HepG2 (cell line): ENCODE data around the gene NARS2. TPM values are rescaled to one million over a fixed set of nuclear protein-coding genes. Genes with fewer than 3 reads are reported as not detected.
A peak's percentile ranks its signal among the peaks of the same experiment; 100 is the strongest.

Experiments used
- ATAC-seq: fragments of 200-7000 bp; cut with Tn5 transposase; 3 replicates; pipeline ENCODE4 v1.9.1; 2020; ENCODE audit warnings: mild to moderate bottlenecking, moderate library complexity
- BruUV-seq: library from RNA; stranded (reverse); fragments of 400-500 nt; replicated peaks from 2 replicates; lab custom pipeline; 2021; lab: Mats Ljungman, UMichigan
- CTCF ChIA-PET: fragments of 300-600 bp; formaldehyde crosslinking; extraction: SDS; loops from one replicate; lab custom pipeline; 2021; ENCODE audit warnings: low total read pairs, inconsistent platforms, low intra/inter-chr PET ratio; lab: Yijun Ruan, JAX
- POLR2A ChIA-PET: fragments of 350-600 bp; sonication (Branson Sonifier 250); formaldehyde crosslinking; loops from one replicate; lab custom pipeline; 2020; ENCODE audit warnings: antibody characterized with exemption, inconsistent platforms; lab: Yijun Ruan, JAX
- DNase-seq: peaks from one replicate; pipeline ENCODE4 v3.0.0-alpha.2; 2015; ENCODE audit warnings: low spot score
- FAIRE-seq: peaks from 3 replicates; lab custom pipeline; 2011; peaks lifted over from hg19 to GRCh38; lab: Jason Lieb, UNC
- H2AFZ ChIP-seq: one replicate; pipeline ENCODE4 v1.6.1; 2011; ENCODE audit warnings: low read length, inconsistent platforms
- H3K27ac ChIP-seq: fragments of 300-600 bp; 3 replicates; pipeline ENCODE4 v1.8.0; 2011; ENCODE audit warnings: mixed run types, mild to moderate bottlenecking, mixed read lengths, low read length, inconsistent platforms; ENCODE audit not compliant: insufficient read depth; ENCODE audit errors: extremely low read length
- H3K27me3 ChIP-seq, 2 experiments: fragments of 200-600 bp in 1 of 2; 2 replicates in 1 of 2; 3 replicates in 1 of 2; pipeline versions ENCODE4 v1.6.0 to v1.8.0; 2011; ENCODE audit warnings: low read length in 2 of 2, mild to moderate bottlenecking in 2 of 2, moderate library complexity in 2 of 2, inconsistent platforms in 1 of 2; ENCODE audit not compliant: insufficient read depth in 2 of 2, control insufficient read depth in 1 of 2
- H3K36me3 ChIP-seq, 2 experiments: fragments of 200-600 bp in 1 of 2; replicated peaks in 1 of 2; 2 replicates in 1 of 2; 3 replicates in 1 of 2; pipeline versions ENCODE4 v1.5.1 to v1.8.0; 2011; ENCODE audit warnings: low read length in 2 of 2, inconsistent platforms in 1 of 2; ENCODE audit not compliant: insufficient read depth in 2 of 2, control insufficient read depth in 1 of 2
- H3K4me1 ChIP-seq: 2 replicates; pipeline ENCODE4 v1.5.1; 2012; ENCODE audit warnings: low read length, inconsistent platforms; ENCODE audit not compliant: insufficient read depth
- H3K4me2 ChIP-seq: 2 replicates; pipeline ENCODE4 v1.6.0; 2011; ENCODE audit warnings: low read depth, low read length, inconsistent platforms
- H3K4me3 ChIP-seq, 3 experiments: fragments of 200-600 bp in 1 of 3; sonication (generic), shearing (Covaris generic) in 1 of 3; replicated peaks in 1 of 3; 2 replicates each; pipeline ENCODE4 v1.5.1; 2011 to 2016; ENCODE audit warnings: low read length in 3 of 3, inconsistent platforms in 2 of 3, low read depth in 2 of 3, mild to moderate bottlenecking in 2 of 3, control low read depth in 1 of 3, mixed read lengths in 1 of 3; ENCODE audit not compliant: insufficient read depth in 1 of 3
- H3K79me2 ChIP-seq: one replicate; pipeline ENCODE4 v1.6.1; 2011; ENCODE audit warnings: low read length, inconsistent platforms; ENCODE audit not compliant: insufficient read depth
- H3K9ac ChIP-seq: 2 replicates; pipeline ENCODE4 v1.6.0; 2011; ENCODE audit warnings: mild to moderate bottlenecking, low read depth, low read length, inconsistent platforms; ENCODE audit not compliant: insufficient read depth
- H3K9me3 ChIP-seq: 2 replicates; pipeline ENCODE4 v1.5.1; 2012; ENCODE audit warnings: mild to moderate bottlenecking, low read length
- H4K20me1 ChIP-seq: 2 replicates; pipeline ENCODE4 v1.6.0; 2011; ENCODE audit warnings: inconsistent platforms, mild to moderate bottlenecking, low read length, moderate library complexity; ENCODE audit not compliant: insufficient read depth
- AHR ChIP-seq: IDR thresholded peaks from 2 replicates; pipeline ENCODE4 v1.6.1; 2018; ENCODE audit warnings: missing genetic modification reagents, missing compliant biosample characterization
- EEA1 ChIP-seq: sonication (generic); formaldehyde crosslinking; IDR thresholded peaks from 2 replicates; pipeline ENCODE4 v1.5.1; 2020; ENCODE audit warnings: mild to moderate bottlenecking, missing genetic modification reagents, borderline replicate concordance
- HOXA7 ChIP-seq: sonication (generic); formaldehyde crosslinking; IDR thresholded peaks from 2 replicates; pipeline ENCODE4 v1.8.1; 2022; ENCODE audit warnings: mild to moderate bottlenecking, missing genetic modification reagents, moderate library complexity
- KLF13 ChIP-seq: sonication (generic); formaldehyde crosslinking; IDR thresholded peaks from 2 replicates; pipeline ENCODE4 v1.4.0; 2020; ENCODE audit warnings: mild to moderate bottlenecking, missing genetic modification reagents
- KMT2B ChIP-seq: IDR thresholded peaks from 2 replicates; pipeline ENCODE4 v1.6.1; 2016; ENCODE audit warnings: missing genetic modification reagents, missing compliant biosample characterization
- LBX2 ChIP-seq: sonication (generic); formaldehyde crosslinking; IDR thresholded peaks from 2 replicates; pipeline ENCODE4 v1.5.0; 2020; ENCODE audit warnings: missing genetic modification reagents, mild to moderate bottlenecking, borderline replicate concordance
- NFE2L1 ChIP-seq: sonication (generic); formaldehyde crosslinking; IDR thresholded peaks from 2 replicates; pipeline ENCODE4 v1.4.0; 2020; ENCODE audit warnings: missing genetic modification reagents, mild to moderate bottlenecking, borderline replicate concordance
- SAP130 ChIP-seq: IDR thresholded peaks from 2 replicates; pipeline ENCODE4 v1.6.1; 2016; ENCODE audit warnings: low read depth
- ZNF292 ChIP-seq: sonication (generic); formaldehyde crosslinking; IDR thresholded peaks from 2 replicates; pipeline ENCODE4 v1.8.1; 2022; ENCODE audit warnings: mild to moderate bottlenecking, low read depth, missing genetic modification reagents, borderline replicate concordance
- ZNF414 ChIP-seq: sonication (generic); formaldehyde crosslinking; IDR thresholded peaks from 2 replicates; pipeline ENCODE4 v1.5.0; 2020; ENCODE audit warnings: missing genetic modification reagents
- ZNF446 ChIP-seq: sonication (generic); formaldehyde crosslinking; IDR thresholded peaks from 2 replicates; pipeline ENCODE4 v1.5.0; 2020; ENCODE audit warnings: mild to moderate bottlenecking, missing genetic modification reagents
- ZNF616 ChIP-seq: sonication (generic); formaldehyde crosslinking; IDR thresholded peaks from 2 replicates; pipeline ENCODE4 v1.5.0; 2020; ENCODE audit warnings: low read depth, mild to moderate bottlenecking, missing genetic modification reagents
- ZNF768 ChIP-seq: sonication (generic); formaldehyde crosslinking; IDR thresholded peaks from 2 replicates; pipeline ENCODE4 v1.4.0; 2020; ENCODE audit warnings: missing genetic modification reagents
- ZNF775 ChIP-seq: sonication (generic); formaldehyde crosslinking; IDR thresholded peaks from 2 replicates; pipeline ENCODE4 v1.4.0; 2020; ENCODE audit warnings: missing genetic modification reagents, mild to moderate bottlenecking, moderate library complexity, borderline replicate concordance
- WGBS: methylation state at CpG from one replicate; pipeline ENCODE4 v1.1.6; 2017; ENCODE audit warnings: low lambda C conversion rate; 5-methylcytosine and 5-hydroxymethylcytosine counted together
- in situ Hi-C: cut with HindIII; loops from 2 replicates; pipeline ENCODE4 v1.10.0; 2017; ENCODE audit warnings: low pct_unique_long_range_greater_than_20kb; ENCODE audit not compliant: extremely low pct_ligation_motif_present
- intact Hi-C: fragments of 100-400 bp; cut with micrococcal nuclease; formaldehyde crosslinking; loops from one replicate; pipeline ENCODE4 v1.10.0; 2022; ENCODE audit not compliant: unreplicated experiment
- polyA plus RNA-seq, 8 experiments: library from polyadenylated mRNA; depleted of rRNA in 3 of 8; stranded (reverse) in 7 of 8; unstranded in 1 of 8; fragments of >200 nt; fragmentation: Illumina TruSeq in 4 of 8; extraction: Trizol in 4 of 8; gene quantifications; 2 replicates each; pipeline versions ENCODE4 v1.2.1 to v1.2.3, GENCODE V29; 2011 to 2016; ENCODE audit warnings: low read depth in 4 of 8, missing spikeins in 1 of 8, mixed read lengths in 1 of 8; ENCODE audit not compliant: insufficient read depth in 1 of 8
- total RNA-seq, 5 experiments: library from RNA; depleted of rRNA; stranded (reverse); fragments of >200 nt; fragmentation: Illumina TruSeq; extraction: Trizol; gene quantifications; 2 replicates each; pipeline ENCODE4 v1.2.3, GENCODE V29; 2016; ENCODE audit warnings: low read depth in 1 of 5

The NARS2 gene
- total and polyA plus RNA-seq, 2 of the 13 experiments (the other 11 are each of a cell fraction or from before 2014, with no cell fraction given) = 45.9 to 65.0 TPM

GRCh38 chr11:78467370-78467769, 107.3 kb downstream of the NARS2 start:
- no TSS peak for BruUV-seq
- Histone ChIP-seq H3K9ac (no peak overlapping the region), H3K4me3 (no peak overlapping the region), H3K79me2 (no peaks in the 10 kb centered on the region), H3K27me3 (no peaks in the 10 kb centered on the region), H2AFZ (no peak overlapping the region), H3K9me3 (no peaks in the 10 kb centered on the region), H3K36me3 (peaks cover 11 to 36% of the 10 kb centered on the region in 2 experiments; a peak in 4 of 5 replicates), H3K4me1 (peaks cover under 1% of the 10 kb centered on the region), H4K20me1 (no peaks in the 10 kb centered on the region), H3K27ac (no peak overlapping the region), H3K4me2 (no peak overlapping the region)
- WGBS = 97% methylated on average over 2 of the region's 2 CpGs
- ChIA-PET POLR2A (no interaction called here), CTCF (no interaction called here)
- no peak for FAIRE-seq
- no peak for DNase-seq
- intact Hi-C loops (no loop called here), in situ Hi-C loops (no loop called here)
- TF ChIP-seq LBX2 (CRISPR knock-in tag) = no peak
- no peak for TF ChIP-seq SAP130
- no peak for TF ChIP-seq NFE2L1 (CRISPR knock-in tag)
- no peak for ATAC-seq

- Histone ChIP-seq H3K27me3 (no peaks in the 10 kb centered on the region), H3K4me2 (no peak overlapping the region), H3K27ac (no peak overlapping the region), H3K4me1 (no peaks in the 10 kb centered on the region), H3K4me3 (no peak overlapping the region), H4K20me1 (no peaks in the 10 kb centered on the region), H3K9me3 (no peaks in the 10 kb centered on the region), H3K9ac (no peak overlapping the region), H2AFZ (no peak overlapping the region), H3K79me2 (no peaks in the 10 kb centered on the region), H3K36me3 (peaks cover 11 to 49% of the 10 kb centered on the region in 2 experiments)
- ATAC-seq = peak; percentile 35; the same call in 1 of the 3 replicates
- intact Hi-C loops = no loop called here
- ChIA-PET POLR2A (no interaction called here), CTCF (no interaction called here)
- in situ Hi-C loops = no loop called here
- BruUV-seq = no TSS peak
- DNase-seq = no peak
- FAIRE-seq = no peak
- WGBS = 96% methylated on average over 9 of the region's 19 CpGs
- TF ChIP-seq HOXA7 (CRISPR knock-in tag) = no peak
- TF ChIP-seq ZNF446 (CRISPR knock-in tag) = no peak
- TF ChIP-seq ZNF775 (CRISPR knock-in tag) = no peak
- no peak for TF ChIP-seq ZNF768 (CRISPR knock-in tag)
- TF ChIP-seq KMT2B (CRISPR knock-in tag) = no peak
- TF ChIP-seq ZNF292 (CRISPR knock-in tag) = no peak
- TF ChIP-seq AHR (CRISPR knock-in tag) = no peak
- no peak for TF ChIP-seq ZNF414 (CRISPR knock-in tag)
- no peak for TF ChIP-seq EEA1
- no peak for TF ChIP-seq KLF13 (CRISPR knock-in tag)
- no peak for TF ChIP-seq ZNF616 (CRISPR knock-in tag)
Measured at GRCh38 chr11:78465169-78465942, 109.3 kb downstream of the NARS2 start.
